HL-60/S4 (cell line): ENCODE data around the gene DLGAP4.

Experiments used
- in situ Hi-C: fragments of 300-500 bp; cut with MboI; formaldehyde crosslinking; loops from 2 replicates; pipeline ENCODE4 v1.14.3; 2022; ENCODE audit warnings: low sequenced_read_pairs

DLGAP4 gene

GRCh38 chr20:36305602-36306551 is at the start of gene DLGAP4:
DLGAP4 (plus strand) TSS chr20:36306339; CDS start chr20:36431718, 125,379 bp downstream.
- in situ Hi-C loops: no loop called here

- in situ Hi-C loops: no loop called here
These were observed 46.7 kb upstream of the DLGAP4 start for GRCh38 chr20:36259177-36260061.

- in situ Hi-C loops: no loop called here
These were observed 45.8 kb upstream of the DLGAP4 start for GRCh38 chr20:36260316-36260715.

GRCh38 chr20:36261389-36262105 is 44.6 kb upstream of the DLGAP4 start:
- in situ Hi-C loops: no loop called here

GRCh38 chr20:36262440-36262839 is 43.7 kb upstream of the DLGAP4 start:
- in situ Hi-C loops: no loop called here

- in situ Hi-C loops: no loop called here
These were observed 41.5 kb upstream of the DLGAP4 start for GRCh38 chr20:36264426-36265246.

- in situ Hi-C loops: no loop called here
These were observed 40.0 kb upstream of the DLGAP4 start for GRCh38 chr20:36266189-36266588.

GRCh38 chr20:36267605-36268381 is 38.3 kb upstream of the DLGAP4 start:
- in situ Hi-C loops: no loop called here

- in situ Hi-C loops: no loop called here
These were observed 37.4 kb upstream of the DLGAP4 start for GRCh38 chr20:36268440-36269342.

- in situ Hi-C loops: no loop called here
These were observed 36.6 kb upstream of the DLGAP4 start for GRCh38 chr20:36269507-36269906.

- in situ Hi-C loops: no loop called here
These were observed 35.1 kb upstream of the DLGAP4 start for GRCh38 chr20:36270744-36271638.

- in situ Hi-C loops: no loop called here
These were observed 34.2 kb upstream of the DLGAP4 start for GRCh38 chr20:36271639-36272546.

GRCh38 chr20:36272547-36273220 is 33.5 kb upstream of the DLGAP4 start:
- in situ Hi-C loops: no loop called here

- in situ Hi-C loops: no loop called here
These were observed 32.5 kb upstream of the DLGAP4 start for GRCh38 chr20:36273414-36274180.
